ENCODE data around the gene STARD13. TPM values are rescaled to one million over a fixed set of nuclear protein-coding genes. Genes with fewer than 3 reads are reported as not detected.

Gene STARD13
- total RNA-seq, 1 donor, result 28.2 TPM

- H3K27me3 ChIP-seq (ENCODE audit: insufficient read depth, low read length), result no peaks in the 10 kb centered on the region
- peaks cover 21% of the 10 kb centered on the region for H3K4me1 ChIP-seq (ENCODE audit: insufficient read depth, low read length)
- no peaks in the 10 kb centered on the region for H3K9me3 ChIP-seq (ENCODE audit: low read depth, low read length)
- peak overlapping the region; percentile 83 for H3K27ac ChIP-seq (ENCODE audit: low read depth, low read length)
- peaks cover 75% of the 10 kb centered on the region for H3K36me3 ChIP-seq (ENCODE audit: insufficient read depth, low read length)
- TF ChIP-seq, protein P1, sequence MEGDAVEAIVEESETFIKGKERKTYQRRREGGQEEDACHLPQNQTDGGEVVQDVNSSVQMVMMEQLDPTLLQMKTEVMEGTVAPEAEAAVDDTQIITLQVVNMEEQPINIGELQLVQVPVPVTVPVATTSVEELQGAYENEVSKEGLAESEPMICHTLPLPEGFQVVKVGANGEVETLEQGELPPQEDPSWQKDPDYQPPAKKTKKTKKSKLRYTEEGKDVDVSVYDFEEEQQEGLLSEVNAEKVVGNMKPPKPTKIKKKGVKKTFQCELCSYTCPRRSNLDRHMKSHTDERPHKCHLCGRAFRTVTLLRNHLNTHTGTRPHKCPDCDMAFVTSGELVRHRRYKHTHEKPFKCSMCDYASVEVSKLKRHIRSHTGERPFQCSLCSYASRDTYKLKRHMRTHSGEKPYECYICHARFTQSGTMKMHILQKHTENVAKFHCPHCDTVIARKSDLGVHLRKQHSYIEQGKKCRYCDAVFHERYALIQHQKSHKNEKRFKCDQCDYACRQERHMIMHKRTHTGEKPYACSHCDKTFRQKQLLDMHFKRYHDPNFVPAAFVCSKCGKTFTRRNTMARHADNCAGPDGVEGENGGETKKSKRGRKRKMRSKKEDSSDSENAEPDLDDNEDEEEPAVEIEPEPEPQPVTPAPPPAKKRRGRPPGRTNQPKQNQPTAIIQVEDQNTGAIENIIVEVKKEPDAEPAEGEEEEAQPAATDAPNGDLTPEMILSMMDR (IDR thresholded peaks at IDR 0.05; ENCODE audit: extremely low read depth, low read depth, low read length), result no peak
- H3K4me2 ChIP-seq (ENCODE audit: insufficient read depth, low read length), result peak overlapping the region; percentile 62
- peak; percentile 93 for DNase-seq (ENCODE audit: insufficient read length, low spot score, missing footprints)
- H4K20me1 ChIP-seq (ENCODE audit: insufficient read depth, low read length), result peaks cover 16% of the 10 kb centered on the region
- H3K79me2 ChIP-seq (ENCODE audit: insufficient read depth, low read length), result peaks cover 54% of the 10 kb centered on the region
- no peak overlapping the region for H2AFZ ChIP-seq (ENCODE audit: low read length)
- H3K4me3 ChIP-seq (ENCODE audit: insufficient read depth, low read length), result no peak overlapping the region
Measured at GRCh38 chr13:33125821-33126570, 159.6 kb downstream of the STARD13 start.

DNA sequence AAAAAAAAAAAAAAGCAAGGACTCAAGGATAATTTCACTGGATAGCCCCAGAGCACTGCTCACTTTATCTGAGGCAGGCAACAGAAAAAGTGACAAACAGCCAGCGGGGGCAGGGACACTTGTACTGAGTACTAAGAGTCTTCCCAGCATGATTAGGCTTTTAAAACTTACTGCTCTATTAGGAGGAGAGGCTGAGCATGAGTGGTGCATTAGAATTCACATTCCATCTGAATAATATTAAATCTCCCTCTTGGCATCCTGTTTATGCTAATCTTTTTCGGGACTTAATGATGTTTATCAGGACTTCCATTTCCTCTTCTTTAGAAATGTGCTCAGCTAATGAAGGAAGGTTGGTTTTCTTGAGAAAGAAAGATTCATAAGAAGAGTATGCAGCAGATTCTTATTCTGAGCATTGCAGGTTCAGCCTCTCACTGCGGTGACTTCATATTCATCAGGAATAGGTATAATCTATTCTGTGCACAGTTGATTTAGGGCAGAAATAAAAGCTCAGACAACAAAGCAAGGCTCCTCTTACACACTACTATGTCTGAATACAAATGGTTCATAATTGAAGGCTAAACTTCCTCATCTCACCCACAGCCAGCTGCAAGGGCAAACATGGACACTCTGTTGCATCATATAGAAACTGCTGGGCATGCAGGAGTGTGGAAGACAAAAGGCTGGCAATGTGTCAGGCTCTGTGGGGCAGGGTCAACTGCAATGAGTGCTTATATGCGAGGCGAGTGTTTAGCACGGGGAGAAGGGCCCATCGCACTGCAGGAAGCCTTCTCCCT is 162.3 kb downstream of the STARD13 start:
- H3K79me2 ChIP-seq (ENCODE audit: insufficient read depth, low read length), result peaks cover 29% of the 10 kb centered on the region
- H3K4me2 ChIP-seq (ENCODE audit: insufficient read depth, low read length), result no peak overlapping the region
- TF ChIP-seq, protein P1 (IDR thresholded peaks at IDR 0.05; ENCODE audit: extremely low read depth, low read depth, low read length), result no peak
- H3K27me3 ChIP-seq (ENCODE audit: insufficient read depth, low read length), result no peaks in the 10 kb centered on the region
- H3K4me1 ChIP-seq (ENCODE audit: insufficient read depth, low read length), result peaks cover 27% of the 10 kb centered on the region
- no peak overlapping the region for H3K4me3 ChIP-seq (ENCODE audit: insufficient read depth, low read length)
- H3K36me3 ChIP-seq (ENCODE audit: insufficient read depth, low read length), result peaks cover 80% of the 10 kb centered on the region
- no peak for DNase-seq (ENCODE audit: insufficient read length, low spot score, missing footprints)
- H2AFZ ChIP-seq (ENCODE audit: low read length), result no peak overlapping the region
- no peak overlapping the region for H3K27ac ChIP-seq (ENCODE audit: low read depth, low read length)
- H4K20me1 ChIP-seq (ENCODE audit: insufficient read depth, low read length), result peaks cover 16% of the 10 kb centered on the region
- no peaks in the 10 kb centered on the region for H3K9me3 ChIP-seq (ENCODE audit: low read depth, low read length)

GRCh38 chr13:33119856-33120543 is 165.6 kb downstream of the STARD13 start:
- Histone ChIP-seq H3K4me3 (ENCODE audit: insufficient read depth, low read length) (no peak overlapping the region), H3K27ac (ENCODE audit: low read depth, low read length) (peak overlapping the region; percentile 7), H3K36me3 (ENCODE audit: insufficient read depth, low read length) (peaks cover 88% of the 10 kb centered on the region), H3K9me3 (ENCODE audit: low read depth, low read length) (no peaks in the 10 kb centered on the region), H3K79me2 (ENCODE audit: insufficient read depth, low read length) (peaks cover 10% of the 10 kb centered on the region), H3K4me2 (ENCODE audit: insufficient read depth, low read length) (no peak overlapping the region), H3K4me1 (ENCODE audit: insufficient read depth, low read length) (peaks cover 6% of the 10 kb centered on the region), H2AFZ (ENCODE audit: low read length) (no peak overlapping the region), H4K20me1 (ENCODE audit: insufficient read depth, low read length) (peaks cover 4% of the 10 kb centered on the region), H3K27me3 (ENCODE audit: insufficient read depth, low read length) (no peaks in the 10 kb centered on the region)
- TF ChIP-seq, protein P1 (IDR thresholded peaks at IDR 0.05; ENCODE audit: extremely low read depth, low read depth, low read length), result no peak
- DNase-seq (ENCODE audit: insufficient read length, low spot score, missing footprints), result no peak
